ENCODE results near the gene CNRIP1.
A peak's percentile ranks its signal among the peaks of the same experiment; 100 is the strongest.

Gene CNRIP1

GRCh38 chr2:68294913-68295312, 24.8 kb downstream of the CNRIP1 start:
- Histone ChIP-seq H3K27me3 (ENCODE audit: control insufficient read depth, low read length) (no peaks in the 10 kb centered on the region), H4K20me1 (ENCODE audit: control insufficient read depth, insufficient read depth, low read depth, low read length) (no peaks in the 10 kb centered on the region), H3F3A (ENCODE audit: control insufficient read depth, insufficient read depth) (no peaks in the 10 kb centered on the region), H3K9me2 (replicated peaks; ENCODE audit: control insufficient read depth, low read length) (no peaks in the 10 kb centered on the region), H3K36me3 (ENCODE audit: control insufficient read depth, low read length) (no peaks in the 10 kb centered on the region), H3K4me3 (ENCODE audit: low read length) (0 out of 2 replicates have a peak overlapping the region, but pooled peaks have one; percentile 21), H3K4me1 (ENCODE audit: control insufficient read depth, low read length) (peaks cover 29% of the 10 kb centered on the region), H3K79me2 (ENCODE audit: control insufficient read depth, low read length) (no peaks in the 10 kb centered on the region), H3K27ac (ENCODE audit: low read depth, low read length) (peak overlapping the region; percentile 40; the same call in 1 of the 2 replicates), H3K9me3 (ENCODE audit: control insufficient read depth, insufficient read depth, low read length) (no peaks in the 10 kb centered on the region), H3K4me2 (ENCODE audit: low read length) (peak overlapping the region; percentile 59)
- no peak for TF ChIP-seq EZH2phosphoT487 (IDR thresholded peaks at IDR 0.05; ENCODE audit: borderline replicate concordance, low read length)
- TF ChIP-seq, protein P1, sequence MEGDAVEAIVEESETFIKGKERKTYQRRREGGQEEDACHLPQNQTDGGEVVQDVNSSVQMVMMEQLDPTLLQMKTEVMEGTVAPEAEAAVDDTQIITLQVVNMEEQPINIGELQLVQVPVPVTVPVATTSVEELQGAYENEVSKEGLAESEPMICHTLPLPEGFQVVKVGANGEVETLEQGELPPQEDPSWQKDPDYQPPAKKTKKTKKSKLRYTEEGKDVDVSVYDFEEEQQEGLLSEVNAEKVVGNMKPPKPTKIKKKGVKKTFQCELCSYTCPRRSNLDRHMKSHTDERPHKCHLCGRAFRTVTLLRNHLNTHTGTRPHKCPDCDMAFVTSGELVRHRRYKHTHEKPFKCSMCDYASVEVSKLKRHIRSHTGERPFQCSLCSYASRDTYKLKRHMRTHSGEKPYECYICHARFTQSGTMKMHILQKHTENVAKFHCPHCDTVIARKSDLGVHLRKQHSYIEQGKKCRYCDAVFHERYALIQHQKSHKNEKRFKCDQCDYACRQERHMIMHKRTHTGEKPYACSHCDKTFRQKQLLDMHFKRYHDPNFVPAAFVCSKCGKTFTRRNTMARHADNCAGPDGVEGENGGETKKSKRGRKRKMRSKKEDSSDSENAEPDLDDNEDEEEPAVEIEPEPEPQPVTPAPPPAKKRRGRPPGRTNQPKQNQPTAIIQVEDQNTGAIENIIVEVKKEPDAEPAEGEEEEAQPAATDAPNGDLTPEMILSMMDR (IDR thresholded peaks at IDR 0.05; ENCODE audit: low read depth, low read length, poor library complexity, severe bottlenecking) = no peak

- no peaks in the 10 kb centered on the region for H3K79me2 ChIP-seq (ENCODE audit: control insufficient read depth, low read length)
- no peaks in the 10 kb centered on the region for H3K9me3 ChIP-seq (ENCODE audit: control insufficient read depth, insufficient read depth, low read length)
- H4K20me1 ChIP-seq (ENCODE audit: control insufficient read depth, insufficient read depth, low read depth, low read length) = no peaks in the 10 kb centered on the region
- no peaks in the 10 kb centered on the region for H3K27me3 ChIP-seq (ENCODE audit: control insufficient read depth, low read length)
- H3K9me2 ChIP-seq (replicated peaks; ENCODE audit: control insufficient read depth, low read length) = no peaks in the 10 kb centered on the region
- no peak overlapping the region for H3K27ac ChIP-seq (ENCODE audit: low read depth, low read length)
- H3F3A ChIP-seq (ENCODE audit: control insufficient read depth, insufficient read depth) = no peaks in the 10 kb centered on the region
- H3K4me2 ChIP-seq (ENCODE audit: low read length) = no peak overlapping the region
- TF ChIP-seq, protein P1 (IDR thresholded peaks at IDR 0.05; ENCODE audit: low read depth, low read length, poor library complexity, severe bottlenecking) = peak; percentile 13
- TF ChIP-seq EZH2phosphoT487 (IDR thresholded peaks at IDR 0.05; ENCODE audit: borderline replicate concordance, low read length) = no peak
- H3K4me3 ChIP-seq (ENCODE audit: low read length) = no peak overlapping the region
- no peaks in the 10 kb centered on the region for H3K36me3 ChIP-seq (ENCODE audit: control insufficient read depth, low read length)
- peaks cover 29% of the 10 kb centered on the region for H3K4me1 ChIP-seq (ENCODE audit: control insufficient read depth, low read length)
Measured at GRCh38 chr2:68294187-68294586, 25.6 kb downstream of the CNRIP1 start.

DNA sequence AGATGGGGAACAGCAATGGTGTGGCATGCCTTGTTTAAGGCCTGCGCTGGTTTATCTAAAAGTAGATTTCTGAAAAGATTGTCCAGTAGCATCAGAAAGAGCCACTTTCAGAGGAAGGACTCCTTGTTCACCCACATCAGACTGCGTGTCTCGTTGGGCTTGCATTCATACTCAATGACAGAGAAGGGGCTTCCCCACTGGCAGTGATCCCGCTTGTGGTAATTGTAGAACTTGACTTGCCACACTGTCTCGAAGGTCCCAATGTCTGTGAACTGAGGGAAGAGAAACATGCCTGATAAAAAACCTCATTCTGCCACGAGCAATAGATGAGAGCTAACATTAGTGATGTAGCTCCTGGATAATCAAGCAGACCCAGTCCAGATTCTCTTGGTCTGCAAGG, 26.0 kb downstream of the CNRIP1 start:
- H3K4me2 ChIP-seq (ENCODE audit: low read length) = no peak overlapping the region
- no peak overlapping the region for H3K4me3 ChIP-seq (ENCODE audit: low read length)
- H4K20me1 ChIP-seq (ENCODE audit: control insufficient read depth, insufficient read depth, low read depth, low read length) = no peaks in the 10 kb centered on the region
- H3K4me1 ChIP-seq (ENCODE audit: control insufficient read depth, low read length) = peaks cover 29% of the 10 kb centered on the region
- H3K9me3 ChIP-seq (ENCODE audit: control insufficient read depth, insufficient read depth, low read length) = no peaks in the 10 kb centered on the region
- no peaks in the 10 kb centered on the region for H3K27me3 ChIP-seq (ENCODE audit: control insufficient read depth, low read length)
- TF ChIP-seq, protein P1 (IDR thresholded peaks at IDR 0.05; ENCODE audit: low read depth, low read length, poor library complexity, severe bottlenecking) = no peak
- TF ChIP-seq EZH2phosphoT487 (IDR thresholded peaks at IDR 0.05; ENCODE audit: borderline replicate concordance, low read length) = no peak
- no peaks in the 10 kb centered on the region for H3K9me2 ChIP-seq (replicated peaks; ENCODE audit: control insufficient read depth, low read length)
- H3K27ac ChIP-seq (ENCODE audit: low read depth, low read length) = no peak overlapping the region
- no peaks in the 10 kb centered on the region for H3K36me3 ChIP-seq (ENCODE audit: control insufficient read depth, low read length)
- no peaks in the 10 kb centered on the region for H3F3A ChIP-seq (ENCODE audit: control insufficient read depth, insufficient read depth)
- no peaks in the 10 kb centered on the region for H3K79me2 ChIP-seq (ENCODE audit: control insufficient read depth, low read length)

Measured in DOHH2 (cell line).